Measurements from ENCODE around the gene RHCG.

DNA sequence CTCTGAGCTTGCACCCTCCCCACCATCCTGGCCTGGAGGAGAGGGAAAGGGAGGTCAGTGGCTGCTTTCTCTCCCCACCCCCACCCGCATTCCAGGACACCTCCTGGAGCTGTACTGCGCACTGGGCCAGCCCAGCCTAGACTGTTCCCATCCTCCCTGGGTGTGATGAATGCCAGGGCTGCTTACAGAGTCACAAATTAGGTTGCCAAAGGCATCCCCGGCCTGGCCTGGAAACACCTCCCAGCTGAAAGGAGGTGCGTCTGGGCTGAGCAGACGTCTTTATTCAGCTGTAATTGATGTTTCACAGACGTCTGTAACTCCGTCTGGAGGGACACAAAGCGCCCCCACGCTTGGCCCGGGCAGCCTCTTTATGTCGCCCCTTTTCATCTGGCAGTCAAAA lies 47.6 kb downstream of the RHCG start:
- TF ChIP-seq POLR2A (IDR thresholded peaks at IDR 0.05) (no peak), CTCF (IDR thresholded peaks at IDR 0.05) (no peak), EP300 (IDR thresholded peaks at IDR 0.05) (no peak), POLR2AphosphoS5 (IDR thresholded peaks at IDR 0.05) (no peak)
